GM11168 (cell line): ENCODE data around the gene ERBB2.

Source experiments
- in situ Hi-C: fragments of 300-500 bp; cut with MboI; formaldehyde crosslinking; loops from one replicate; pipeline ENCODE4 v1.12.0; 2022; ENCODE audit warnings: low sequenced_read_pairs; ENCODE audit not compliant: unreplicated experiment

Gene ERBB2

GRCh38 chr17:39717660-39718059, 17.8 kb downstream of the ERBB2 start:
- in situ Hi-C loops = no loop called here

GRCh38 chr17:39719563-39720355, 19.9 kb downstream of the ERBB2 start:
- in situ Hi-C loops = loop anchor here (10.0 kb wide), 1 partner anchor 165 kb away; no protein-coding TSS in a partner anchor

DNA sequence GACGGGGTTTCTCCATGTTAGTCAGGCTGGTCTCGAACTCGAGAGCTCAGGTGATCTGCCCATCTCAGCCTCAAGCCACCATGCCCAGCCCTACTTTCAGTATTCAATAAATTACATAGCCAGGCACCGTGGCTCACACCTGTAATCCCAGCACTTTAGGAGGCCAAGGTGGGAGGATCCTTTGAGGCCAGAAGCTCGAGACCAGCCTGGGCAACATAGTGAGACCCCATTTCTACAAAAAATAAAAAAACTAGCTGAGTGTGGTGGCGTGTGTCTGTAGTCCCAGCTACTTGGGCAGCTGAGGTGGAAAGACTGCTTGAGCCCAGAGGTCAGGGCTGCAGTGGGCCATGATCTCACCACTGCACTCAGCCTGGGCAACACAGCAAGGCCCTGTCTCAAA, 22.2 kb downstream of the ERBB2 start:
- in situ Hi-C loops = loop anchor here (10.0 kb wide), 1 partner anchor 167 kb away; no protein-coding TSS in a partner anchor

GRCh38 chr17:39722965-39723848, 23.3 kb downstream of the ERBB2 start:
- in situ Hi-C loops = loop anchor here (10.0 kb wide), 1 partner anchor 168 kb away; no protein-coding TSS in a partner anchor

DNA sequence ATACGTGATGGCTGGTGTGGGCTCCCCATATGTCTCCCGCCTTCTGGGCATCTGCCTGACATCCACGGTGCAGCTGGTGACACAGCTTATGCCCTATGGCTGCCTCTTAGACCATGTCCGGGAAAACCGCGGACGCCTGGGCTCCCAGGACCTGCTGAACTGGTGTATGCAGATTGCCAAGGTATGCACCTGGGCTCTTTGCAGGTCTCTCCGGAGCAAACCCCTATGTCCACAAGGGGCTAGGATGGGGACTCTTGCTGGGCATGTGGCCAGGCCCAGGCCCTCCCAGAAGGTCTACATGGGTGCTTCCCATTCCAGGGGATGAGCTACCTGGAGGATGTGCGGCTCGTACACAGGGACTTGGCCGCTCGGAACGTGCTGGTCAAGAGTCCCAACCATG, 24.9 kb downstream of the ERBB2 start:
- in situ Hi-C loops = loop anchor here (10.0 kb wide), 1 partner anchor 170 kb away; no protein-coding TSS in a partner anchor

DNA sequence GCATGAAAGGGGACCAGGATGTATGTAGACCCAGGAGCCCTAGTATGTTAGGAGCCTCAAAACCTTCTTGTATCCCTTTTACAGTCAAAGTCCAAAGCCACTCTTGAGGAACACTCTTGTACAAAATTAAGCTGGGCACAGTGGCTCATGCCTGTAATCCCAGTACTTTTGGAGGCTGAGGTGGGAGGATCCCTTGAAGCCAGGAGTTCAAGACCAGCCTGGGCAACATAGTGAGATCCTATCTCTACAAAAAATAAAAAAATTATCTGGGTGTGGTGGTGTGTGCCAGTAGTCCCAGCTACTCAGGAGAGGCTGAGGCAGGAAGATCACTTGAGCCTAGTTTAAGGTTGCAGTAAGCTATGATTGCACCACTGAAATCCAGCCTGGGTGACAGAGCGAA, 26.1 kb downstream of the ERBB2 start:
- in situ Hi-C loops = loop anchor here (10.0 kb wide), 1 partner anchor 171 kb away; no protein-coding TSS in a partner anchor

- in situ Hi-C loops = loop anchor here (10.0 kb wide), 1 partner anchor 172 kb away; no protein-coding TSS in a partner anchor
Observed at GRCh38 chr17:39726617-39727016, 26.8 kb downstream of the ERBB2 start.

DNA sequence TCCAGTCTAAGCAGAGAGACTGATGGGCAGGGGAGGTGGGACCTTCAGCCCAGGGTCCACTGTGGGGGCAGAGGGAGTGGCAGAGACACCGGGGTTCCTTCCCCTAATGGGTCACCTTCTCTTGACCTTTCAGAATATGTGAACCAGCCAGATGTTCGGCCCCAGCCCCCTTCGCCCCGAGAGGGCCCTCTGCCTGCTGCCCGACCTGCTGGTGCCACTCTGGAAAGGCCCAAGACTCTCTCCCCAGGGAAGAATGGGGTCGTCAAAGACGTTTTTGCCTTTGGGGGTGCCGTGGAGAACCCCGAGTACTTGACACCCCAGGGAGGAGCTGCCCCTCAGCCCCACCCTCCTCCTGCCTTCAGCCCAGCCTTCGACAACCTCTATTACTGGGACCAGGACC, 27.7 kb downstream of the ERBB2 start:
- in situ Hi-C loops = loop anchor here (10.0 kb wide), 1 partner anchor 173 kb away; no protein-coding TSS in a partner anchor

- in situ Hi-C loops = loop anchor here (10.0 kb wide), 1 partner anchor 175 kb away; no protein-coding TSS in a partner anchor
Observed at GRCh38 chr17:39729280-39729851, 29.5 kb downstream of the ERBB2 start.

GRCh38 chr17:39730095-39730921, 30.4 kb downstream of the ERBB2 start, which contains the start of gene MIEN1:
Gene MIEN1 (minus strand): TSS chr17:39730532. CDS start chr17:39730495, 37 bp downstream.
- in situ Hi-C loops = no loop called here

DNA sequence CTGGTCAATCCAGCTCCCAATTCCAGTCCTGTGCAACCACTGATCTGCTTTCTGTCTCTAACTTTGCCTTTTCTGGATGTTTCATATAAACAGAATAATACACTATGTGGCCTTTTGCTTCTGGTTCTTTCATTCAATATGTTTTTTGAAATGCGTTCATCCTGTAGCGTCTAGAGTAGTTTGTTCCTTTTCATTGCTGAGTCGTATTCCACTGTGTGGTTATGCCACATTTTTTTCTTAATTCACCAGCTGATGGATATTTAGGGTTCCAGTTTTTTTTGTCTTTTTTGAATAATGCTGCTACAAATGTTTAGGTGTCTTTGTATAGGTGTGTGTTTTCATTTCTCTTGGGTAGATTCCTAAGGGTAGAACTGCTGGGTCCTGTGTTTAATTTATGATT, 32.7 kb downstream of the ERBB2 start:
- in situ Hi-C loops = no loop called here

- in situ Hi-C loops = no loop called here
Observed at GRCh38 chr17:39735882-39736281, 36.0 kb downstream of the ERBB2 start.

DNA sequence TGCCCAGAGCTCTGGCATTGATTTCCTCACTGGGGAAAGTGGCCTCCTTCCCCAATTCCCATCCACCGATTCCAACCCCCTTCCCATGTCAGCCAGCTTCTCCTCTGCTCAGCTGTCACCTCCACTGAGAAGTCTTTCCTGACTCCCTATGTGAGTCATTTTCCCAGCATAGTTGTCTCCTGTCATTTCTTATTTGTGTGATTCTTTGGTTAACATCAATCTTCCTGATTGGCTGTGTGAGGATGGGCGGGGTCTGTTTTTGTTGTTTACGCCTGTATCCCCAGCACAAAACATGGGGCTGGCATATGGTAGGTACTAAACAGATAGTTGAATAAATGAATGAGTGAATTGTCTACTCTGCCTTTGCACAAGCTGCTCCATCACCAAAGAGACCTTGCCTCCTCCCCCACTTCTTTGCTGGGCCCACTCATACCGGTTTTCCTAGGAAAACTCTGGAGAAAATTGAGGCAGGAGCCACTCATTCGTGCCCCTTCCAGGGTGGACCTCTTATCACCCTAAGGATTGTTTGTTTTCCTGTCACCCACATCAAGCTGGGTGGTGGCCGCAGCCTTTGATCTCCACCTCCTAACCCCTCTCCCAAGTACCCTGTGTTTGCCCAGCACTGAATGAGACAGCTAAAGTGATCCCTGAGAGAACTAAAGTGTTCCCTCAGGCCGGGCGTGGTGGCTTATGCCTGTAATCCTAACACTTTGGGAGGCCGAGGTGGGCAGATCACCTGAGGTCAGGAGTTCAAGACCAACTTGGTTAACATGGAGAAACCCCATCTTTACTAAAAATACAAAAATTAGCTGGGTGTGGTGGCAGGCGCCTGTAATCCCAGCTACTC, 36.7 kb downstream of the ERBB2 start:
- in situ Hi-C loops = no loop called here

GRCh38 chr17:39737206-39737759, 37.4 kb downstream of the ERBB2 start:
- in situ Hi-C loops = no loop called here

GRCh38 chr17:39737760-39738567, 38.1 kb downstream of the ERBB2 start, which contains the start of gene GRB7:
Gene GRB7 (plus strand): TSS chr17:39737938. CDS start chr17:39742302, 4,364 bp downstream.
- in situ Hi-C loops = no loop called here

DNA sequence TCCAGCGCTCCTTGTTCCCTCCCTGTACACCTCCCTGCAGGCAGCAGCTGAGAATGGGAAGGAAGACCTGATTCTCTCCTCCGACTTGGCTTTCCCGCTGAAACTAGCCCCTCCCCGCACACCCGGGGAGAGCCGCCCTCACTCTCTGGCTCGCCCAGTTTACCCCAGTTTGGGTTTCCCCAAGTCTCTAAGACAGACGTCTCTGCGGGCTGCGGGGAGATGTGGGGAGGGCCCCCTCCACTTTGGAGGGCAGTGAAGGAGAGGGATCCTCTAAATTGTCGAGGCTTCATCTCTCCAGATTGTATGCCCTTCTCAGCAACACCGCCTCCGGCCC, 38.7 kb downstream of the ERBB2 start:
- in situ Hi-C loops = no loop called here
